ENCODE data around the gene ORC1. TPM values are rescaled to one million over a fixed set of nuclear protein-coding genes. Genes with fewer than 3 reads are reported as not detected.

ORC1 gene
- total RNA-seq, 1 experiment from 2014 or later = 21.2 TPM

DNA sequence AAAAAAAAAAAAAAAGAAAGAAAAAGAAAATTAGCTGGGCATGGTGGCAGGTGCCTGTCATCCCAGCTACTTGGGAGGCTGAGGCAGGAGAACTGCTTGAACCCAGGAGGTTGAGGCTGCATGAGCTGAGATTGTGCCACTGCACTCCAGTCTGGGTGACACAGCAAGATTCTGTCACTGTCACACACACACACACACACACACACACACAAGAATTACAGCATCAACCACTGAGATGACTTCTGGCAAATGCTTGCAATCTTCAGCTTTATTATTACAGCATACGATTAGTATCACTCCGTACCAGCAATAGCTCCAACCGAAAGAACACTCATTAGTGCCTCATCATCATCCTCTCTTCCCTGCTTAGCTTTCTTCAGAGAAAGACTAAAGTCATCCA, 4.6 kb downstream of the ORC1 start:
- Histone ChIP-seq H3K4me1 (replicated peaks; ENCODE audit: insufficient read depth) (peaks cover 12% of the 10 kb centered on the region; the same call in 1 of the 2 replicates), H3K4me2 (no peak overlapping the region), H3K4me3 (no peak overlapping the region), H3K9me3 (ENCODE audit: insufficient read depth, low read depth) (no peaks in the 10 kb centered on the region), H3K79me2 (ENCODE audit: low read depth) (peaks cover 21% of the 10 kb centered on the region), H3K9me2 (ENCODE audit: insufficient read depth) (no peaks in the 10 kb centered on the region), H3F3A (ENCODE audit: insufficient read depth, low read depth) (no peaks in the 10 kb centered on the region), H2AFZ (no peak overlapping the region), H3K27me3 (ENCODE audit: insufficient read depth, low read depth) (no peaks in the 10 kb centered on the region), H3K36me3 (ENCODE audit: low read depth) (peaks cover 4% of the 10 kb centered on the region; the same call in 1 of the 2 replicates), H4K20me1 (ENCODE audit: insufficient read depth) (no peaks in the 10 kb centered on the region), H3K27ac (no peak overlapping the region)
- POLR2A ChIA-PET (ENCODE audit: unreplicated experiment) = no interaction called here
- CTCF ChIA-PET = no interaction called here
- BruUV-seq (replicated peaks) = no TSS peak
- DNase-seq = no peak
- TF ChIP-seq EZH2 (IDR thresholded peaks at IDR 0.05; ENCODE audit: low read depth) (no peak), CTCF (conservative IDR thresholded peaks at IDR 0.05) (no peak)
- intact Hi-C loops (cut with micrococcal nuclease; ENCODE audit: unreplicated experiment) = loop anchor here (5.0 kb wide), 1 partner anchor 798 kb away; the partner anchor contains the start of gene CPT2

DNA sequence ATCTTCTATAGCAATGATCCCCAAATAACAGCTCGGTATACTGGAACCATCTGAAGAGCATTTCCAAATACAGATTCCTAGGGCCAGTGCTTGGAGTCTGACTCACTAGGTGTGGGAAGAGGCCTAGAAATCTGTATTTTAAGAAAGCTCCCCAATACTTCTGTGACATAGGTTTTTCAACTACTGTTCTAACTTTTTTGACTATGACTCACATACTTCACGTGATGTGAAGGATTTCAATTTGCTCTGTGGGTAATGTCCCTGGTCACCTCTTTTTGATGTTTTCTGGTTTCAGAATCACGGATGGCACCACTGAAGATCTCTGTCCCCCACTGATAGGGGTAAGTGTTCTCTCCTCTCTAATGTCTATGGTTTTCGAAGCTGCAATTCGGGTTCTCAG, 11.0 kb downstream of the ORC1 start:
- BruUV-seq (replicated peaks) = no TSS peak
- Histone ChIP-seq H3K27me3 (ENCODE audit: insufficient read depth, low read depth) (no peaks in the 10 kb centered on the region), H3K4me1 (replicated peaks; ENCODE audit: insufficient read depth) (no peaks in the 10 kb centered on the region), H3K9me3 (ENCODE audit: insufficient read depth, low read depth) (no peaks in the 10 kb centered on the region), H2AFZ (no peak overlapping the region), H3K4me2 (no peak overlapping the region), H3K4me3 (no peak overlapping the region), H3F3A (ENCODE audit: insufficient read depth, low read depth) (no peaks in the 10 kb centered on the region), H3K27ac (no peak overlapping the region), H3K79me2 (ENCODE audit: low read depth) (no peaks in the 10 kb centered on the region), H3K9me2 (ENCODE audit: insufficient read depth) (no peaks in the 10 kb centered on the region), H4K20me1 (ENCODE audit: insufficient read depth) (no peaks in the 10 kb centered on the region), H3K36me3 (ENCODE audit: low read depth) (peaks cover 8% of the 10 kb centered on the region; the same call in 1 of the 2 replicates)
- ChIA-PET CTCF (no interaction called here), POLR2A (ENCODE audit: unreplicated experiment) (no interaction called here)
- intact Hi-C loops (cut with micrococcal nuclease; ENCODE audit: unreplicated experiment) = no loop called here
- TF ChIP-seq EZH2 (IDR thresholded peaks at IDR 0.05; ENCODE audit: low read depth) = no peak
- TF ChIP-seq CTCF (conservative IDR thresholded peaks at IDR 0.05) = no peak
- DNase-seq = no peak

- BruUV-seq (replicated peaks) = no TSS peak
- POLR2A ChIA-PET (ENCODE audit: unreplicated experiment) = no interaction called here
- no peaks in the 10 kb centered on the region for H4K20me1 ChIP-seq (ENCODE audit: insufficient read depth)
- no peaks in the 10 kb centered on the region for H3K27me3 ChIP-seq (ENCODE audit: insufficient read depth, low read depth)
- no peak overlapping the region for H3K27ac ChIP-seq
- no peaks in the 10 kb centered on the region for H3K9me3 ChIP-seq (ENCODE audit: insufficient read depth, low read depth)
- no peaks in the 10 kb centered on the region for H3K79me2 ChIP-seq (ENCODE audit: low read depth)
- intact Hi-C loops (cut with micrococcal nuclease; ENCODE audit: unreplicated experiment) = no loop called here
- H3K4me1 ChIP-seq (replicated peaks; ENCODE audit: insufficient read depth) = no peaks in the 10 kb centered on the region
- DNase-seq = no peak
- CTCF ChIA-PET = no interaction called here
- H3K9me2 ChIP-seq (ENCODE audit: insufficient read depth) = no peaks in the 10 kb centered on the region
- H2AFZ ChIP-seq = no peak overlapping the region
- H3K36me3 ChIP-seq (ENCODE audit: low read depth) = 0 out of 2 replicates have a peak, but pooled peaks cover 5% of the 10 kb centered on the region
- no peaks in the 10 kb centered on the region for H3F3A ChIP-seq (ENCODE audit: insufficient read depth, low read depth)
- TF ChIP-seq EZH2 (IDR thresholded peaks at IDR 0.05; ENCODE audit: low read depth) (no peak), CTCF (conservative IDR thresholded peaks at IDR 0.05) (no peak)
- H3K4me3 ChIP-seq = no peak overlapping the region
- H3K4me2 ChIP-seq = no peak overlapping the region
Measured at GRCh38 chr1:52386458-52386857, 17.8 kb downstream of the ORC1 start.
